HG02852 (cell line): ENCODE measurements around the gene MIER2.

Source experiments
- ATAC-seq: cut with Tn5 transposase; IDR thresholded peaks from one replicate; pipeline ENCODE4 v1.9.1; 2021; ENCODE audit warnings: mild to moderate bottlenecking, moderate library complexity; ENCODE audit not compliant: unreplicated experiment

The MIER2 gene

DNA sequence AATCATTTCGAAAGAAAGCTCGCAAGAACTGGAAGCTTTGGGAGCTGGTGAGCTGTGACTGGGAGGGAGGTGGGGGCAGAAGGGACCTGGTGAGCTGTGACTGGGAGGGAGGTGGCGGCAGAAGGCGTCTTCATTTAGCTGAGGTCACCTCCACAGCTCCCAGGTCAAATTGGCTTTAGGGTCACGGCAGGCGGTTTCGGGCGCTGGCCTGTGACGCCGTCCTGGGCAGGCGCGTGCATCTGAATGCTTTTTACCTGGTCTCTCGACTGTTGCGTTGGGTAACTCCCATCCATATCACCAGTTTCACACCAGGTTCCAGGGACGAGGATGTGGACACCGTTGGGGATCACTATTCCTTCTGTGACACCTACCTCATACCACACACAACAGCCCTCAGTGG, 35.2 kb upstream of the MIER2 start:
- ATAC-seq, result no peak

DNA sequence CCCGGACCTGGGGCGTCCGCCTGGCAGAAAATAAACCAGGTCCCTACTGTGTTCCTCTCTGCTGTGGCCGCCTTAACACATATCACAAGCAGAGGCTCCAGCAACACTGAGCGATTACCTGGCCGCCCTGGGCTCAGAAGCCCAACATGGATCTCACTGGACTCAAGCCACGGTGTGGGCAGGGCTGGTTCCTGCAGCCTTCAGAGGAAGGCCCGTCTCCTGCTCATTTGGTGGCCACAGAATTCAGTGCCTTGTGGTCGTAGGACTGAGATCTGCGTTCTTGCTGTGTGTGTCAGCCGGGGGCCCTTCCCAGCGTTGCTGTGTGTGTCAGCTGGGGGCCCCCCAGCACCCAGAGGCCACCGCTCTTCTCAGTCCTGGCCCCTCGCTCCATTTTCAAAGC, 34.1 kb upstream of the MIER2 start:
- ATAC-seq, result no peak

- no peak for ATAC-seq
Measured at GRCh38 chr19:377801-378581, 33.4 kb upstream of the MIER2 start.

DNA sequence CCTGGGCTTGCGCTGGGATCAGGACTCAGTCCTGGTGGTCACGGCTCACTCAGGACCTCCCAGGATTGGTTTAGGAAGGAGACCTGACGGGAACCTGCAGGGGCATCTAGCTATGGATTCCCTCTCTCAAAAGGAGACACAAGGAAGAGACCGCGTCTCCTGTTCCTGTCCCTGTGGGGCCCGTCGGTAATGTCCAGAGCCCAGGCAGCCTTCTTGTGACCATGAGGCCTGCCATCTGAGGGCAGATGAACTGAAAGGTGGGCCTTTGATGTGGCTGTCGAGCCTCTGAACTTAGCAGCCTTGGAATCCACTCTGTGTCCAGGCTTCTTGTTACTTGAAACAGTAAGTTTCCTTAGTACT, 31.5 kb upstream of the MIER2 start:
- no peak for ATAC-seq

DNA sequence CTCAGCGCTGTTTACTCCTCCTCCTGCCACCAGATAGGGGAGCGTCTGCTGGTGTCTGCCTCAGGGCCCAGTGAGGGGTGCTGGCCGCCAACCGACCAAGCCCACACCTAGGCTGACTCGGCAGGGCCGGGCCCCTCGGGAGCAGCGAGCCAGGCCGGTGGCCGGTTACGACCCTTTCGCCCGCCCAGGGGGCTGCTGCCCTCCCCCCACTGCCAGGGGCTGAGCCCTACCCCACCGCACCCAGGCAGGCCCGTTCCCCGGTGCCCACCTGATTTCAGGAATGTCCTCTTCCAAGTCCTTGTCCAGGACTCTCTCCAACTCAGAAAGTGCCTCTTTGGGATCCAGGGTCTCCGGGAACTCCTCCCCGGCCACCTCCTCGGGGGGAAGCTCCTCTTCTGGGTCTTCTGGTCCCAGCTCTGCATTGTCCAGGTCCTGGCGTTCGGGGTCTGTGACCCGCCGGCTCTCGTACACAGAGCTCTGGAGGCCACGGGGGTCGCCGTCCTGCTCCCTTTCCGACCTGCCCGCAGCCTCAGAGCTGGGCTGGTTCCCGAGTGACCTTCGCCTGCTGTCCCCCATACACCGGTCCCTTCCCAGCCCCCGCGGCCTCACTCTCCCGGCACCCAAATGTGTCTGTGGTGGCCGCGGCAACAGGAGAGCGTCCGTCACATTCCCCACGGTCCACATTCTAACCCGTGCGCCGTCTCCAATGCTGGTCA, 31.0 kb upstream of the MIER2 start:
- ATAC-seq, result no peak

DNA sequence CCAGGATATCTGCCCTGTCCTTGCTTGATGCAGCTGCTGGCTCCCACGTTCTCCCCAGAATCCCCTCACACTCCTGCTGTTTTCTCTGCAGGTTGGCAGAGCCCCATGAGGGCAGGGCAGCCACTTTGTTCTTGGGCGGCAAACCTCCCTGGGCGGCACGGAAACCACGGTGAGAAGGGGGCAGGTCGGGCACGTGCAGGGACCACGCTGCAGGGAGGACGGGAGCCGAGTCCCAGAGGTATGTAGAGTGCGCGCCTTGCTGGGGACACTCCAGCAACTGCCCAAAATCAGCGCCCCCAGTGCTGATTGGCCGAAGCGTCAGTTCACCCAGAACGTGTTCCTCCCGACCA, 30.3 kb upstream of the MIER2 start:
- ATAC-seq, result no peak

DNA sequence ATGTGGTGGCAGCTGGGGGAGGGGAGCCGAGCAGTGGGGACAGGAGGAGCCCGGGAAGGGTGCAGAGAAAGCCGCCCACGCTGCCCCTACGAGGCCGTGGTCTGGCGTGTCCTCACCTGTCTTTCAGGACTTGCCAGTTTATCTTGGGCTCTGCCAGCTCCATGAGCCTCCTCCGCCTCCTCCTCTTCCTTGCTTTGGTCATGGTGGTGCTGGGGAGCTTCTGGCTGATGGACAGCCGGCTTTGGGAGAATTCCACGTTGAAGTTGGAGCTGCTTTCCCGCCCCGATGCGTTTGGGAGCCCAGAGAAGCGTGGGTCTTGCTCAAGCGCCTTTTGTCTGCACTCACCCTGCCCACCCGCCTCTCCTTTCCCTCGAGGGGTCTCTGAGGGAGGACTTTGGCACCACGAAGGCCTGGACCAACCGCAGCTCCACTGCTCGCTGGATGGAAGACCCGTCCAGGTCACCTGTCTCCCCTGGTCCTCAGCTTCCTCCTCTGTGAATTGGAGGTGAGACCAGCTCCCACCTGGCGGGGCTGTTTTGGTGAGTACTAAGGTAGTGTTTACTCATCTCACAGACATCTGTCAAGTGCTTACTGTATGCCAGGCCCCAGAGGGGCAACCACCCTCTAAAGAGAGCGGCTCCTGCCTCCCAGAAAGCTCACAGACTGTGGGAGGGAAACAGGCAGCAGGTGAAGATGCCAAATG, 29.7 kb upstream of the MIER2 start:
- ATAC-seq, result no peak

DNA sequence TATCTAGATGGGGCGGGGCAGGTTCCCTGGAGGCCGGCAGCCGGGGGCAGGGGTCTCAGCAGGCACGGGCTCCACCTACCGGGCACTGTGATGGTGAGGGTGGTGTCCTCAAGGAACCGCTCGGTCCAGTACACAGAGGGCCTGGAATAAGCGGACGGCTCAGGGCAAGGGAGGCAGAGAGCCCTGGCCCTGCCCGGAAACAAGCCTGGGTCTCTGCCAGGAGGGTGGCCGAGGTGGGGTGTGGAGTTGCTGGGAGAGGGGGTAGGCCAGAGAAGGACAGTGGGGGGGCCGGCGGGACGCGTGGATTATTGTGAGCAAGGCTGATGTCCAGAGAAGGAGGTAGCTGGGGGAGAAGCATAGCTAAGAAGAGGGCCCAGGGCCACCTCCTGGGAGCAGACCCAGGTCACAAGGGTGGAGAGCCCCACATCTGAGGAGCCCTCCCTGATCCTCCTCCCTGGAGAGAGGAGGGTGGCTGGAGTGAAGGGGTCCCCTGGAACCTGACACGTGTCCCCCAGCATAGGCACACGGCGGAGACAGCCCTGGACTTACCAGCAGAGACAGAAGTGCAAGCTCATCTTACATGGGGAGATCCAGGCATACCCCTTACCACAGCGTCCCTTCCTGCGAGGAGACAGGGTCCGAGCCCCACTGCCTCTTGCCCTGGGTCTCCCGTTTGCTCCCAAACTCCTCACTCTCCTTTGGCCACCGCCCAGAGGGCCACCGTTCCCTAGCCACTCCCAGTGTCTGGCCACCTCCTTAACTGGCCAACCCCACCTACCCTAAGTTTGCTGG, 29.0 kb upstream of the MIER2 start:
- ATAC-seq, result no peak

DNA sequence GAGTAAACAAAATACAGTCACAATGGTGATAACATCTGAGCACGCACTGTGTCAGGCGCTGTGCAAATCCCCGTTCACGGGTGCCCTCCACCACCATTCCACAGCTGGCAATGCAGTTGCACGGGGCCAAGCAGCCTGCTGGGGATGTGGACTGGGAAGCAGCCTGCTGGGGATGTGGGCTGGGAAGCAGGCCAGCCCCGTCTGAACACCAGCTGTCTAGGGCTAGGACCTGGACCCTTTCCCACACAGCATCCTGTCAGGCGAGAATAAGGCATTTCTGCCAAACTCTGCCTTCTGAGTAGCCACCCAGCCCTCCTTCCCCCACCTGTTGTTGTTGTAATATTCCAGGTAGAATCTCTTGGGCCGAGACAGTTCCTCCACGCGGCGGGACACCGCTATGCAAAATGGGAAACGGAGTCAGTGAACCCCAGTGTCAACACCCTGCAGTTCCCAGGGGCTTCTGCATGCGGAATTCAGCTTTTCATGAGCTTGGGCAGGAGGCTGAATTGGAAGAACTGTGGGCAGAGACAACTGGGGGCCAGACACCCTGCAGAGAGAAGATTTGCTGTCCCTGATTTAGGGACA, 27.8 kb upstream of the MIER2 start:
- no peak for ATAC-seq

- ATAC-seq, result no peak
Measured at GRCh38 chr19:371501-372168, 27.0 kb upstream of the MIER2 start.

- no peak for ATAC-seq
Measured at GRCh38 chr19:370641-371330, 26.2 kb upstream of the MIER2 start.

DNA sequence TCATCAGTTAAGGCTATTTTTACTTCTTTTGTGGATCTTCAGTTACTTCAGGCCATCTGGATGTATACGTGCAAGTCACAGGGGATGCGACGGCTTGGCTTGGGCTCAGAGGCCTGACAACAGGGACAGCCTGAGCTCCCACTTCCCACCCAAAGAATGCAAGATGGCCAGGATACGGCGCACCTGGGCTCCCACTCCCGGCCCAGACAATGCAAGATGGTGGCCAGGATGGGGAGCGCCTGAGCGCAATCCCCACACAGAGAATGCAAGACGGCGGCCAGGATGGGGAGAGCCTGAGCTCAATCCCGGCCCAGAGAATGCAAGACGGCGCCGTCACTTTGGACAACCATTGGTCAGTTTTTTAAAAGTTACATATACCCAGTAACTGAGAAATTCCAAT, 25.3 kb upstream of the MIER2 start:
- ATAC-seq, result no peak

DNA sequence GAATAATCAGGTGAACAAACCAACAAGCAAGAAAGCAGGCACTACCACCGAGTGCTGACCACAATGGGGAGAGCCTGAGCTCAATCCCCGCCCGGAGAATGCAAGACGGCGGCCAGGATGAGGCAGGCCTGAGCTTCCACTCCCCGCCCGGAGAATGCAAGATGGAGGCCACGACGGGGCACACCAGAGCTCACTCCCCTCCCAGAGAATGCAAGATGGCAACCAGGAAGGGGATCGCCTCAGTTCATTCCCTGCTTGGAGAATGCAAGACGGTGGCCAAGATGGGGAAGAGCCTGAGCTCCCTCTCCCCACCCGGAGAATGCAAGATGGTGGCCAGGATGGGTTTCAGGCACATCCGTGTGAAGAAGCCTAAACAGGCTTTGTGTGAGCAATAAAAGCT, 24.7 kb upstream of the MIER2 start:
- ATAC-seq, result no peak

- no peak for ATAC-seq
Measured at GRCh38 chr19:368630-369024, 24.0 kb upstream of the MIER2 start.

DNA sequence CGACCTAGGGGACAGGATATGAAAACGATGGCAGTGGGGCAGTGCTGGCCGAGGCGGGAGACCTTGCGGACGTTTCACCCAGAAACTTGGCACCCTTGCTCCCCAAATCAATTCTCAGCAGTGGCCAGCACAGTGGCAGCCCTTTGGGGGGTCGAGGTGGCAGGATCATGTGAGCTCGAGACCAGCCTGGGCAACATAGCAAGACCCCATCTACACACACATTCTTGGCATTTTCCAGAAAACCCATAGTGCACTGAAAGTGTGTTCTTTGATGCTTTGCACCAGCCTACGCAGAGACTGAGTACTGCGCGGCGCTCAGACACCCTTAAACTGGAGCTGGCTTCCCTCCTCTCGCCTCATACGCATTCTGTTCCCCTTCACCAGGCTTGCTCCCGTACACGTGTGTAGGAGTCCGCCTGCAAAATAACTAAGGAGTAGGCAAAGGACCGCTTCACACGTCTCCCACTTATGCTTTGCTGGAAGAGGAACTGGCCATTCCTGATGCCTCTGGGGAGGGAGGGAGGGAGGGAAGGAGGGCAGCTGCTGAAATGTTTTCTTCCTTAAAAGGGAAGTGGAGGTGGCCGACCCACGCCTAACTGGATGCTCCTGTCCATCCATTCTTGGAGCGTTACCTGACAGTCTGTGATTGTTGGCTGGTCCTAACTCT, 23.5 kb upstream of the MIER2 start:
- ATAC-seq, result no peak

GRCh38 chr19:367561-367960, 23.0 kb upstream of the MIER2 start:
- ATAC-seq, result no peak

- no peak for ATAC-seq
Measured at GRCh38 chr19:366951-367350, 22.4 kb upstream of the MIER2 start.

- ATAC-seq, result no peak
Measured at GRCh38 chr19:366205-366783, 21.7 kb upstream of the MIER2 start.
